ENCODE results near the gene RPS16.

Gene RPS16

GRCh38 chr19:39434123-39435076, 1.3 kb downstream of the RPS16 start:
- TF ChIP-seq CTCF (IDR thresholded peaks at IDR 0.05; ENCODE audit: low read depth, low read length, missing control alignments), result no peak
- H3K4me3 ChIP-seq (ENCODE audit: low read depth, low read length), result peak overlapping the region; percentile 89
- DNase-seq (ENCODE audit: low read depth), result no peak
- in situ Hi-C loops (cut with HindIII; ENCODE audit: low sequenced_read_pairs), result no loop called here

- H3K4me3 ChIP-seq (ENCODE audit: low read depth, low read length), result no peak overlapping the region
- no peak for TF ChIP-seq CTCF (IDR thresholded peaks at IDR 0.05; ENCODE audit: low read depth, low read length, missing control alignments)
- in situ Hi-C loops (cut with HindIII; ENCODE audit: low sequenced_read_pairs), result no loop called here
- DNase-seq (ENCODE audit: low read depth), result no peak
Measured at GRCh38 chr19:39433480-39434079, 2.2 kb downstream of the RPS16 start.

GRCh38 chr19:39432677-39433025, 3.1 kb downstream of the RPS16 start:
- no peak for DNase-seq (ENCODE audit: low read depth)
- H3K4me3 ChIP-seq (ENCODE audit: low read depth, low read length), result no peak overlapping the region
- TF ChIP-seq CTCF (IDR thresholded peaks at IDR 0.05; ENCODE audit: low read depth, low read length, missing control alignments), result no peak
- in situ Hi-C loops (cut with HindIII; ENCODE audit: low sequenced_read_pairs), result no loop called here

GRCh38 chr19:39430675-39431593, 4.8 kb downstream of the RPS16 start:
- TF ChIP-seq CTCF (IDR thresholded peaks at IDR 0.05; ENCODE audit: low read depth, low read length, missing control alignments), result no peak
- in situ Hi-C loops (cut with HindIII; ENCODE audit: low sequenced_read_pairs), result no loop called here
- peak; percentile 98 for DNase-seq (ENCODE audit: low read depth)
- no peak overlapping the region for H3K4me3 ChIP-seq (ENCODE audit: low read depth, low read length)

GRCh38 chr19:39428283-39429112, 7.3 kb downstream of the RPS16 start:
- in situ Hi-C loops (cut with HindIII; ENCODE audit: low sequenced_read_pairs), result no loop called here
- TF ChIP-seq CTCF (IDR thresholded peaks at IDR 0.05; ENCODE audit: low read depth, low read length, missing control alignments), result no peak
- H3K4me3 ChIP-seq (ENCODE audit: low read depth, low read length), result no peak overlapping the region
- DNase-seq (ENCODE audit: low read depth), result peak; percentile 89
